ENCODE measurements around the gene DGKD. TPM values are rescaled to one million over a fixed set of nuclear protein-coding genes. Genes with fewer than 3 reads are reported as not detected.

DGKD gene
- total RNA-seq, 1 donor: 16.0 TPM

DNA sequence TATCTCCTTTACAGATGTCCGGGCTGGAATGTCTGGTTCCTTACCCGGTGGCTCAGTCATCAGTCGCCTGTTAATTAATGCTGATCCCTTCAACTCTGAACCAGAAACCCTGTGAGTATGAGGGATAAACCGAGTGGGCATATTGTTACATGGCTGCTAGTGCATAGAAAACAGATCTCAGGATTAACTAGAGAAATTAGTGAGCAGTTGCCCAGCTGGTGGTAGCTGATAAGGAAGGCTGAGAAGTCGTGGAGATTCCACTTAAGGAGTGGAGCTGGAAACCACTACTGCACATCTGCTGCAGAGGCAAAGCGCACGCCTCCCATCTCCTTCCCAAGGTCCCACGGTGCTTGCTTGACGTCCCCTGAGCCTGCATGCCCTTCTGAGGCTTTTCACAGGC is 97.7 kb downstream of the DGKD start:
- H3K4me3 ChIP-seq (ENCODE audit: low read depth, low read length): no peak overlapping the region
- DNase-seq (ENCODE audit: low read depth): peak; percentile 20
- no peak for TF ChIP-seq CTCF (IDR thresholded peaks at IDR 0.05; ENCODE audit: insufficient read depth, low read depth, low read length)

DNA sequence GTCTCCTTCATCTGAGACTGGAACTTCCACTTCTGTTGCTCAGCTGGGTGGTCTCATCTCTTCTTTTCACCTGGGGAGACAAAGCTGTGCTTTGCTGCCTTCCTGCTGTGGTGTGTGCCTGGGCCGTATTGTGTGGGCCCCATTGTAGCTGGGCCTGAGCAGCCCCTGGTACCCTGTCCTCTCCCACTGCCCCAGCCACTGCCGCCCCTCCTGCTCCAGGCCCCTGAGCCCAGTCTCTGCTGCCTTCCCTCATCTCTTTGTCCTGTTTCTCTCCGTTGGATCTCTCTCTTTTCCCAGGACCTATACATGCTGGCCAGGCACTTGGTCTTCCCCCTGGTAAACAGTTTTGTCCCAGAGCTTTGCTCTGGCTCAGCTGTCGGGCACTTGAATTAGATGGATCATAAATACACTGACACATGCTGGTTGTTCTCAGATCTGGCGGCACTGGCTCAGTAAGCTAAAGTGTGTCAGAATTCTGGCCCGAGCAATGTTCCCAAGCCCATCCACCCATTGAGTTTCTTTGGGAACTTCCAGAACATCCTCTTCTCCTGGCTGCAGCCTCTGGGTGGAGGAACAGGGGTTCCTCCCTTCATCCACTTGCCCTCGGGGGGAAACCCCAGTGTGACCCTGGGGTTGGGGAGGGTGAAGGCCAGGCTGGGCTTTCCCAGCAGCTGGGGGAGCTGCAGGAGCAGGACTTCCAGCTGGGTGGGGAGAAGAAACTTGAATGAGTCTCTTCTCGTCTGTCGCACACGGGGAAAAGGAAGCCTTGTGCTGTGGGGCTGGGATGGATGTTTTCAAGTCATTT is 99.0 kb downstream of the DGKD start:
- no peak for TF ChIP-seq CTCF (IDR thresholded peaks at IDR 0.05; ENCODE audit: insufficient read depth, low read depth, low read length)
- DNase-seq (ENCODE audit: low read depth): no peak
- H3K4me3 ChIP-seq (ENCODE audit: low read depth, low read length): no peak overlapping the region

GRCh38 chr2:233453916-233454315 is 99.6 kb downstream of the DGKD start:
- no peak for TF ChIP-seq CTCF (IDR thresholded peaks at IDR 0.05; ENCODE audit: insufficient read depth, low read depth, low read length)
- no peak for DNase-seq (ENCODE audit: low read depth)
- no peak overlapping the region for H3K4me3 ChIP-seq (ENCODE audit: low read depth, low read length)

DNA sequence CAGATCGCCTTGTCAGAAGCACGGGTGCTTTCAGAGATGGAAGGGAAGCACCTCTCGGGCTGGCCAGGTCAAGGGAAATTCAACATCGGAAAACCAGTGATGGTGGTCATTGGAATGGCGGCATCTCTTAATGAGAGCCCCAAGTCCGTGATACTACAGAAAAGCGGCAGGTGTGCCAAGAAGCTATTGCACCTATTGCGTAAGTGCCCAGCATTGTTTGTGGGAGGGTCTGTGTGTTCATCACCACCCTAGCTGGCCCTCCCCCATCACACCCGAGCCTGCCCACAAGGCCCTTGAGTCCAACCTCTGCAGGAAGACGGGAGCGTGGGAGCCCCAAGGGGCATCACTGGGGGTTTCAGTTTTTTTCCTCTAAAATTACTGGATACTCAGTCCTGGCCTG is 100.7 kb downstream of the DGKD start:
- TF ChIP-seq CTCF (IDR thresholded peaks at IDR 0.05; ENCODE audit: insufficient read depth, low read depth, low read length): no peak
- DNase-seq (ENCODE audit: low read depth): no peak
- H3K4me3 ChIP-seq (ENCODE audit: low read depth, low read length): no peak overlapping the region

GRCh38 chr2:233455491-233455890 is 101.2 kb downstream of the DGKD start:
- DNase-seq (ENCODE audit: low read depth): no peak
- TF ChIP-seq CTCF (IDR thresholded peaks at IDR 0.05; ENCODE audit: insufficient read depth, low read depth, low read length): no peak
- no peak overlapping the region for H3K4me3 ChIP-seq (ENCODE audit: low read depth, low read length)

GRCh38 chr2:233456111-233456510 is 101.8 kb downstream of the DGKD start:
- no peak overlapping the region for H3K4me3 ChIP-seq (ENCODE audit: low read depth, low read length)
- DNase-seq (ENCODE audit: low read depth): no peak
- TF ChIP-seq CTCF (IDR thresholded peaks at IDR 0.05; ENCODE audit: insufficient read depth, low read depth, low read length): no peak

DNA sequence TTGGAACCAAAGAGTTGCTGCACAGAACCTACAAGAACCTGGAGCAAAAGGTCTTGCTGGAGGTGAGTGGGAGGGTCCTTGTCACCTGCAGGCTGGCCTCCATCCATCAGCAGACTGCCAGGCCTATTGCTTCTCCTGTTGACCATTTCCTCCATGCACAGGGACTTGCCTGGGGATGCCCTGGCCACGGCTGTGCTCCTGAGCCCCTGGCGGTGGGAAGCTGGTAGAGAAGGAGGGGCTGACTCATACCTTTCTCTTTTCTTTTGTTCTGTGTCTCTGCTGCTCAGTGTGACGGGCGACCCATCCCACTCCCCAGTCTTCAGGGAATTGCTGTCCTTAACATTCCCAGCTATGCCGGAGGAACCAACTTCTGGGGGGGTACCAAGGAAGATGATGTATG is 102.6 kb downstream of the DGKD start:
- TF ChIP-seq CTCF (IDR thresholded peaks at IDR 0.05; ENCODE audit: insufficient read depth, low read depth, low read length): no peak
- no peak for DNase-seq (ENCODE audit: low read depth)
- H3K4me3 ChIP-seq (ENCODE audit: low read depth, low read length): no peak overlapping the region
